ENCODE measurements around the gene STK35.
A peak's percentile ranks its signal among the peaks of the same experiment; 100 is the strongest.

STK35 gene

DNA sequence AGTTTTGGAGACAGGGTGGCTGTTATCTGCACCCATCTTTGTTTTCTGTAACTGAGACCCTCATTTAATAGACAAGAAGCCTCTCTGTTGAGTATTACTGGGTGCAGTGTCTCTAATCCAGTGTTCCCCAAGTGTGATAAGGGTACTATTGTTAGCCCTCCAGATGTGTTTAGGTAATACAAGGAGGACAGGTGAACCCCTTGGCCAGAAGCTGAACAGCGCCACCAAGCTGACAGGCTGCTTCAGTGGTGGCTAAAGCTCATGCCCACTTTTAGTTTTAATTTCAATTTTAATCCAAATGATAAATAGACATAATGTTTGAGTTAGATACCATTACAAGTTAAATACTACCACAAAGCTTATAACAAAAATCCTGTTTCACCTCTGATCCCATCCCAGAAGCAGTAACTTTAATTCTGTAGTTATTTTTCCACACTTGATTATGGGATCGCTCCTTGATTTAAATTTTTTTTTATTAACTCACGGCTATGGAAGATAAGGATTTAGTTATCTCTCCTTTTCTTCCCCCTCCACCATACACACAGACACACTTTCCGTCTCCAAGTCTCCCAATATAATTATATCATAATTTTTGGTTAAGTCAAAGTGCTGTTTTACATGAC lies 8.4 kb upstream of the STK35 start:
- no peak for DNase-seq
- TF ChIP-seq GATA1 (IDR thresholded peaks at IDR 0.05; ENCODE audit: low read depth, low read length) (no peak), POLR2A (IDR thresholded peaks at IDR 0.05; ENCODE audit: low read length) (no peak)

DNA sequence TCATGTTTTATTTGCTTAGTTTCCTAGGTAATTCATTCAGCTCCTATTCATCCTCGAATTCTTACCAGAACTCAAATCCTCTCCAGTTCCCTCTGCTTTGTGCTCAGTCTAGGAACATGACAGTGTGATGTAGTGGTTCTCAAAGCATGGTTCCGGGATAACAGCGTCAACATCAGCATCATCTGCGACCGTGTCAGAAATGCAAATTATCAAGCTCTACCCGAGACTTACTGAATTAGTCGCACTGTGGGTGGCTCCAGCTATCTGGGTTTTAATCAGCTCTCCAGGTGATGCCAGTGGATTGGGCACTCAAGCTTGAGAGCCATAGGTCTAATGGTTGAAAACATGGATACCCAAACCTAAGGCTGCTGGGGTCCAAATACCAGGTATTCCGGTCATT lies 7.7 kb upstream of the STK35 start:
- TF ChIP-seq POLR2A (IDR thresholded peaks at IDR 0.05; ENCODE audit: low read length) = no peak
- TF ChIP-seq GATA1 (IDR thresholded peaks at IDR 0.05; ENCODE audit: low read depth, low read length) = no peak
- DNase-seq = no peak

DNA sequence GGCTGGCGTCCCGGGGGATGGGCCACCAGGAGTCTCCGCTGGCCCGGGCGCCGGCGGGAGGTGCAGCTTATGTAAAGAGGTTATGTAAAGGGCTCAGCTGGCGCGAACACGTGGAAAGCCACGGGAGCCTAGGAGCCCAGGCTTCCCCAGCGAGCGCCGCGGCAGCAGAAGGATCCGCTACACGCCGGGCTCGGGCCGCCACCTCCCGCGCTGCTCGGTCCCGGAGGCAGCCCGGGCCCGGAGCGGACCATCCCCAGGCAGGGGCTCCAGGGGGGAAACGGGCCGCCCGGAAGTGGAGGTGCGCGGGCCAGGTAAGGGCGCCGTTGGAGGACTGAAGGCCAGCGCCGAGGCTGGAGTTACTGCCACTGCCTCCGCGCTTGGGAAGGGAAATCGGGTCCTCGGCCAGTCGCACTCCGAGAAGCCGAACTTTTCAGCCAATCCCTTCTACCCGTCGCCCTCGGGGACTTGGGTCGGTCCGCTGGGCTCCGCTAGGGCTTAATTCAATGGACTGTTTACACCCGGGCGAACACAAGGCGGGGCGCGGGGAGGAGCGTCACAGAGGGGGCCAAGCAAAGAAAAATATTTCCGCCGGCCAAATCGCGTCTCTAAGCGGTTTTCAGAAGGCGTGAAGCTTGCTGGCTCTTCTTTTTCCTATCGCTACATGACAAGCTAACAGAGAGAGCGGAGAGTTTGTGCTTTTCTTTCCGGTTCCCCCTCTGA lies 398 bp downstream of the STK35 start:
- DNase-seq = peak; percentile 93 to 97
- peak; percentile 75 for TF ChIP-seq POLR2A (IDR thresholded peaks at IDR 0.05; ENCODE audit: low read length)
- no peak for TF ChIP-seq GATA1 (IDR thresholded peaks at IDR 0.05; ENCODE audit: low read depth, low read length)

DNA sequence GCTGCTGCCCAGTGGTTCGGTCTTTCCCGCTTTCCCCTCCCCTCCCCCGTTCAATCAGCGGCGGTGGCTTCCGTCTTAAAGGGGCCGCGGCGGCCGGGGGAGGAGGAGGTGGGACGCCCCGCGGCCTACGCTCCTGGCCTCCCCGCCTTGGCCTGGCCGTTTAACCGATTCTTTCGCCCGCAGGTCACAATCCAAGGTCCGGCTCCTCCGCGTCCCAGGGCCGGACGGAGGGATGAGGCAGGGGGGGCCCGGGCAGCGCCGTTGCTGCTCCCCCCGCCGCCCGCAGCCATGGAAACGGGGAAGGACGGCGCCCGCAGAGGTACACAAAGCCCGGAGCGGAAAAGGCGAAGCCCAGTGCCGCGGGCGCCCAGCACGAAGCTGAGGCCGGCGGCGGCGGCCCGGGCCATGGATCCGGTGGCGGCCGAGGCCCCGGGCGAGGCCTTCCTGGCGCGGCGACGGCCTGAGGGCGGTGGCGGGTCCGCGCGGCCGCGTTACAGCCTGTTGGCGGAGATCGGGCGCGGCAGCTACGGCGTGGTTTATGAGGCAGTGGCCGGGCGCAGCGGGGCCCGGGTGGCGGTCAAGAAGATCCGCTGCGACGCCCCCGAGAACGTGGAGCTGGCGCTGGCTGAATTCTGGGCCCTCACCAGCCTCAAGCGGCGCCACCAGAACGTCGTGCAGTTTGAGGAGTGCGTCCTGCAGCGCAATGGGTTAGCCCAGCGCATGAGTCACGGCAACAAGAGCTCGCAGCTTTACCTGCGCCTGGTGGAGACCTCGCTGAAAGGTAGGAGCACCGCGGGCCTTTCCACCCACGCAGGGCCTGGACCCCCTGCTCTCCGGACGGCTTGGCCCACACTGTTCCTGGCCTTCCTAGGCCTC lies 1.2 kb downstream of the STK35 start:
- peak; percentile 92 to 97 for DNase-seq
- TF ChIP-seq GATA1 (IDR thresholded peaks at IDR 0.05; ENCODE audit: low read depth, low read length) (no peak), POLR2A (IDR thresholded peaks at IDR 0.05; ENCODE audit: low read length) (peak; percentile 53)

DNA sequence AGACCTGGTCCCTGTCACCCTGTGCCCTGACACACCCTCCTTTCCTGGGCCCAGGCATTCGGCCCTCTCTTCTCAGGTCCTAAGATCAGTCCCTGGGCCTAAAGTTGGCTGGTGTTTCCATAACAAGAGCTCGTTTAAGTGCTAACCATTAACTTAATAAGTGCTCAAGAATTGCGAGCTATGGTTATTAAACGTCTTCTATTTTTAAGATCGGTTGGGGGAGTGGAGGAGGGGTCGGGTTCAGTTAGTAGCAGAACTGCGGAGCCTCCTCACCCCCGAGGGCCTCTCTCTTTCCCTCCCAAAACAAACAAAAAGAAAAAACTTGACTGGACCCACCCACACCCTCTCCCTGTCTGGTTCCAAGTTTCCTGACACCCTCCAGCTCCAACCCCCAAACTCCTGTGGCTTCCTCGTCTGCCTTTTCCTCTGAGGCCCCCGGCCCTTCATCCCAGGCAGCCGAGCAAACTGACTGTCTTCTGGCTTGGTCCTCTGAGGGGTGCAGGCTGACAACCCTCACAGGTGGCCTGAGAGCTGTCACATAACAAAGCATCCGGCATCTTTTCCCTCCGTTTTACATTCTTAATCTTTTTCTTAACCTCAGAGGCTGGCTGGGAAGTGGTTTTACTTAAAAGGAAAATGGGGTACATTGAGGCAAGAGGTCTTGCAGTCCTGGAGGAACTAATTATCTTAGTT lies 2.0 kb downstream of the STK35 start:
- TF ChIP-seq GATA1 (IDR thresholded peaks at IDR 0.05; ENCODE audit: low read depth, low read length) = no peak
- TF ChIP-seq POLR2A (IDR thresholded peaks at IDR 0.05; ENCODE audit: low read length) = no peak
- DNase-seq = no peak

DNA sequence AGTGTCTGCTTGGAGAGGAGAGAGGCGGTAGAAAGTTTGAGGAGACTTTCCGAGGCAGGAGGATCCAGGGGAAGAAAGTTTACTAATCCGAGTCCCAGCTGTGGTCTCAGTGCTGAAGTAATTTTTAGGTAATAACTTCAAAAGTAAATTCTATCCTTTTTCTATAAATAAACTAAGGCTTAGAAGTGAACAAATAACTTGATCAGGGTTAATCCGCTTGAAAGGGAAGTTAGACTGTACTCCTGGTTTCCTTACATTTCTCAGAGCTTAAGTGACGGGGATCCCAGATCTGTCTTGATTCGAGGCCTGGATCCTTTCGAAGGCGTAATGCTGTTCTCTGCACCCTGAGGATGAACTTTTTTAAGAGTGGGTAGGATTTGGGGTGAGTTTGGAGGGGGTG lies 2.6 kb downstream of the STK35 start:
- TF ChIP-seq POLR2A (IDR thresholded peaks at IDR 0.05; ENCODE audit: low read length) (no peak), GATA1 (IDR thresholded peaks at IDR 0.05; ENCODE audit: low read depth, low read length) (no peak)
- DNase-seq = peak in 1 of 2 experiments; percentile 34

DNA sequence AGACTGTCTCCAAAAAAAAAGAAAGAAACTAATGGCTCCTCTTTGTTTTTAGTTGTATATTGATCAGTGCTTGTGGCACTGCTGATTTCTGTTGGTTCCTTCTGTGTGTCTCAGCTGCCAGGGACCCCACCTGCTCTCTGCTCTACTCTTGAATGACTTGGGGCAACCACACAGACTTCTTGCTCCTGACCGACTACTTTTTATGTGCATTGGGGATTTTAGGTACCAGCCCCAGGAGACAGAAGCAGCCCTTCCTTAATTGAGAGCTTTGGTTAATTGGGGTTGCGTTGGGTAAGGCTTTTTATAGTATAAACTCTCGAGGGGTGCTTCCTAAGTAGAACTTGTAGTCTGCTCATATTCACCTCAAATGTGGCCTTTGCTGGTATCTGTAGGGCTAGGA lies 6.9 kb downstream of the STK35 start:
- TF ChIP-seq POLR2A (IDR thresholded peaks at IDR 0.05; ENCODE audit: low read length) = no peak
- TF ChIP-seq GATA1 (IDR thresholded peaks at IDR 0.05; ENCODE audit: low read depth, low read length) = no peak
- DNase-seq = no peak

DNA sequence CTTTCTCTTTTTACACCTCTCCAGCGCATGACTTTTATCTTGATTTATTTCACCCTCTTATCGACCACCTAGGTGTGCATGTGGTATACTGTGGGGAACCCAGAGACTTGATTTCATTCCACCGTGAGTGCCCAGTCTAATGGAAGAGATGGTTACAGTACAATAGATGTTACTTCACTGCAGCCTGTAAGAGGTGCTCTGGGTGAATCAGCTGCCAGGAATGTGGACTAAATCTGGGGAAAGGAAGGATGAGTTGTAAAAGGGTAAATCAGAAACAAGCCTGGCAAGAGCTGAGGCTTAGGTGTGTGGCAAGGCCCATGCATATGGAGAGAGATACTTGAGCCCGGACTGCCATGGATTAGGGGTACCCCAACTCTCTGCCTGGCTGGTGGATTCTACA lies 7.4 kb downstream of the STK35 start:
- DNase-seq = no peak
- TF ChIP-seq POLR2A (IDR thresholded peaks at IDR 0.05; ENCODE audit: low read length) (no peak), GATA1 (IDR thresholded peaks at IDR 0.05; ENCODE audit: low read depth, low read length) (no peak)

DNA sequence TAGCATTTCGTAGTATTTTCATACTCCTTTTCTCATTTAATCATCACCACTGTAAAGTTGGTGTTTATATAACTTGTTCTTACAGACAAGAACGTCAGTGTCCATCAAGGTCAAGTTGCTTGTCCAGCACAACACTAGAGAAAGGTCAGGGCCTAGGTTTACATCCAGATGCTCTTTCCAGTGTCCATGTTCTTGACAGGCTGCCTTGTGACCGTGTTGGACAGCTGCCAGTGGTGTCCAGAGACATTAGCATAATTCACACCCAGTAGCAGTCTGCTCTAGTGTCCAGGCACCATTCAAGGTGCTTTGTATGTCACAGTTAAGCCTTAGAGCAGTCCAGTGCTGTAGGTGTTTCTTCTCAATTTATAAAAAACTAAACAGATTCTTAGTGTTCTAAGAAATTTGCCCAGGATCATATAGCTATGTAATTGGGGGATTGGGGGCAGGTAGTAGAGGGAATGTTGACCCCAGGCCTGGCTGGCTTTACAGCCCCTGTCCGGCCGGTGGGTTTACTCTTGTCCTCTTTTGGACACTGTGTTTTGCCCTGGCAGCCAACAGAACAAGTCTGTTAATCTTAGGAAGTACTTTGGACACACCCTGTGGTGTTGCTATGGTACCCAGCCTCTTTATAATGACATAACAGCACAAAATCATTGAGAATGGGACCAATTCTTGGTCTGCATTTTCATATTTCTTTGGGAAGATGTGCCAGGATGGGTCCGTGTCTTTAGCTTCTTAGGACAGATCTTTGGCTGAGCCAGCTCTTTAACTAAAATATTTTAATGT lies 8.0 kb downstream of the STK35 start:
- no peak for TF ChIP-seq POLR2A (IDR thresholded peaks at IDR 0.05; ENCODE audit: low read length)
- no peak for TF ChIP-seq GATA1 (IDR thresholded peaks at IDR 0.05; ENCODE audit: low read depth, low read length)
- DNase-seq = peak; percentile 66 to 70

DNA sequence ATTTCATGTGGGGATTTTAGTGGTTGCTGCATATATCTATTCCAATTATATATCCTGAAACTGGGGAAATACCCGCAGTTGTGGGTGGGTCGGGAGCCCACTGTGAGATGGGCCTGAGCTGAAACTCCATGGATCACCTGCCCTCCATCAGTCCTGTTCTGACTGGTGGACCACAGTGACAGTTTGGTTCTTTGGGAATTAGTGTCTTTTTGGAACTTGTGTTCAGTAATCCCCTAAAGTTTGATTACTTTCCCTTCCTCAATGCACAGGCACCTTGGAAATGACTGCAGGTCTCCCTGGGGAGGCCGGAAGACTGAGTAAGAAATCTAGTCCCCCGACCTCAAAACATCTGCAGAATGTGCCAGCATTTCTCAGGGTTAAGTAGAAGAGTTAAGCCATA lies 11.3 kb downstream of the STK35 start:
- TF ChIP-seq GATA1 (IDR thresholded peaks at IDR 0.05; ENCODE audit: low read depth, low read length) (no peak), POLR2A (IDR thresholded peaks at IDR 0.05; ENCODE audit: low read length) (no peak)
- no peak for DNase-seq

DNA sequence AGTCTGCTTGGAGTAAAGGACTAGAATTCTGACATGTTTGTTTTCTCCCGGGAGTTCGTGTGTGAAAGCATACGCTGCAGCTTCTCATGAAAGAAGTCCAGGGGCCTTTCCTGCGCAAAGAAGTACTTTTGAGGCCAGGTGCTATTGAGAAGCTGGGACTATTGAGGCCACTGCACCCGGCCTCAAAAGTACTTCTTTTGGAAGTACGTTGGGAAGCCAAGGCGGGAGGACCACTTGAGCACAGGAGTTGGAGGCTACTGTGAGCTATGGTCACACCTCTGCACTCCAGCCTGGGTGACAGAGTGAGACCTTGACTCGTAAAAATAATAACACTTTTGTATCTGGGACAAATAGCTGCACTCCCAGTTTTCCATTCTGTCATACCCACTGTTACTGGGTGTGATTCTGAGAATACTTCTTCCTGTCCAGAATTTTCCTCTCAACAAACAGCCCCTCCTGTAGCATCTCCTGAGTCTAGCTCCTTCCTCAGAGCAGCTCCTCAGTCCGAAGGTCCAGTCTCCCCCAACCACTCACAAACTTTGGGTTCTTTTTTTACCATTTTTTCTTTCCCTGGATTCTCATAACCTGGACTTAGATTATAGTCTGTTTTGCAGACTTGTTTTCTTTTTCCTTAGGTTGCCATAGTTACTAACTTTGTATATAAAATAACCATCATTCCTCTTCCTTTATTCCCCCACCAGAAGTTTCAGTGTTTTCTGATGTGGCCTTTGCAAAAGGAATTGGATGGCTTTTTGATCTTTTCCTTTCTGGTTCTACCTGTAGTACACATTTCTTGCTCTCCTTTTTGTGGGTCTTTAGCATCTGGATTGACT lies 12.7 kb downstream of the STK35 start:
- no peak for TF ChIP-seq POLR2A (IDR thresholded peaks at IDR 0.05; ENCODE audit: low read length)
- no peak for TF ChIP-seq GATA1 (IDR thresholded peaks at IDR 0.05; ENCODE audit: low read depth, low read length)
- no peak for DNase-seq

DNA sequence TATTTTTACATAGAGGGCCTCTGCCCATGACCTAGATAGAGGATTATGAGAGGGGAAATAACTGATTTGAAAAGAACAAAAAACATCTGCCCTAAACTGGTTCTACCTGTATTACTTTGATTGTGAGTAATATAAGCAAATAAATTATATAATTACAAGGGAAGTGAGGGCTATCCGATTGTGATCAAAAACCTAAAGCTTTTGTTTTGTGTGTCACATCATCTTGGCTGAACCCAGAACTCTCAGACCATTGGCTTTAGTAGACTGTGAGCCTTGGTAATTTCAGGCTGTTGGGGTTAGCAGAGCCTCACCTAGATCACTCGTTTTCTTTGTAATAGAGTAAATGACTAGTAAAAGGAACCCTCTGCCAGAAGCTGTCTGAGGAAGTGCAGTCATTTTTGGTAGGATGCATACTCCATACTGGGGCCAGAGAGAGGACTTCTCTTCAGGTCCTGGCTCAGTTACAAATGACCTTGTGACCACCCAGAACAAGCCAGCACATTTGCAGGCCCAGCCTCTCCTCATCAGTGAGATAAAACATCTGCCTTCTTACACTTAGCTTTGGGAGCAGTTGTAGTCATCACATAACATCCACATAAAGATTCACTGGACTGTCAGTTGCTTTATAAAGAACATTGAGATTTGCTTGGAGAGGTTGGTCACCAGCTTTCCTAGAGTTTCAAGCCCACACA lies 13.5 kb downstream of the STK35 start:
- DNase-seq = peak; percentile 52
- TF ChIP-seq POLR2A (IDR thresholded peaks at IDR 0.05; ENCODE audit: low read length) (no peak), GATA1 (IDR thresholded peaks at IDR 0.05; ENCODE audit: low read depth, low read length) (no peak)

Measured in erythroblast (primary cell).